ENCODE data around the gene FAM83B.

GRCh38 chr6:54876365-54876764 is 29.8 kb downstream of the FAM83B start:
- TF ChIP-seq POLR2AphosphoS5 (IDR thresholded peaks at IDR 0.05; ENCODE audit: borderline replicate concordance, low read depth, low read length), result no peak
- TF ChIP-seq EZH2 (IDR thresholded peaks at IDR 0.05), result no peak

Data from SK-N-MC (cell line).